ENCODE results near the gene HOXC5. TPM values are rescaled to one million over a fixed set of nuclear protein-coding genes. Genes with fewer than 3 reads are reported as not detected.

Gene HOXC5
- total RNA-seq, 1 experiment from 2014 or later: 5.0 TPM

GRCh38 chr12:54066408-54066807 lies 33.6 kb downstream of the HOXC5 start:
- Histone ChIP-seq H3K4me3 (ENCODE audit: low read depth in 2 of 2, low read length in 2 of 2) (no peak overlapping the region), H3K36me3 (ENCODE audit: control insufficient read depth, insufficient read depth, low read length) (no peaks in the 10 kb centered on the region), H3K9me3 (ENCODE audit: control insufficient read depth, insufficient read depth, low read depth, low read length) (no peaks in the 10 kb centered on the region), H3K27ac (ENCODE audit: low read length) (no peak overlapping the region), H3K27me3 (ENCODE audit: control insufficient read depth, insufficient read depth, low read length) (no peaks in the 10 kb centered on the region), H3K4me1 (ENCODE audit: control insufficient read depth, insufficient read depth, low read length) (peaks cover 6% of the 10 kb centered on the region)
- TF ChIP-seq, protein P1, sequence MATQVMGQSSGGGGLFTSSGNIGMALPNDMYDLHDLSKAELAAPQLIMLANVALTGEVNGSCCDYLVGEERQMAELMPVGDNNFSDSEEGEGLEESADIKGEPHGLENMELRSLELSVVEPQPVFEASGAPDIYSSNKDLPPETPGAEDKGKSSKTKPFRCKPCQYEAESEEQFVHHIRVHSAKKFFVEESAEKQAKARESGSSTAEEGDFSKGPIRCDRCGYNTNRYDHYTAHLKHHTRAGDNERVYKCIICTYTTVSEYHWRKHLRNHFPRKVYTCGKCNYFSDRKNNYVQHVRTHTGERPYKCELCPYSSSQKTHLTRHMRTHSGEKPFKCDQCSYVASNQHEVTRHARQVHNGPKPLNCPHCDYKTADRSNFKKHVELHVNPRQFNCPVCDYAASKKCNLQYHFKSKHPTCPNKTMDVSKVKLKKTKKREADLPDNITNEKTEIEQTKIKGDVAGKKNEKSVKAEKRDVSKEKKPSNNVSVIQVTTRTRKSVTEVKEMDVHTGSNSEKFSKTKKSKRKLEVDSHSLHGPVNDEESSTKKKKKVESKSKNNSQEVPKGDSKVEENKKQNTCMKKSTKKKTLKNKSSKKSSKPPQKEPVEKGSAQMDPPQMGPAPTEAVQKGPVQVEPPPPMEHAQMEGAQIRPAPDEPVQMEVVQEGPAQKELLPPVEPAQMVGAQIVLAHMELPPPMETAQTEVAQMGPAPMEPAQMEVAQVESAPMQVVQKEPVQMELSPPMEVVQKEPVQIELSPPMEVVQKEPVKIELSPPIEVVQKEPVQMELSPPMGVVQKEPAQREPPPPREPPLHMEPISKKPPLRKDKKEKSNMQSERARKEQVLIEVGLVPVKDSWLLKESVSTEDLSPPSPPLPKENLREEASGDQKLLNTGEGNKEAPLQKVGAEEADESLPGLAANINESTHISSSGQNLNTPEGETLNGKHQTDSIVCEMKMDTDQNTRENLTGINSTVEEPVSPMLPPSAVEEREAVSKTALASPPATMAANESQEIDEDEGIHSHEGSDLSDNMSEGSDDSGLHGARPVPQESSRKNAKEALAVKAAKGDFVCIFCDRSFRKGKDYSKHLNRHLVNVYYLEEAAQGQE (IDR thresholded peaks at IDR 0.05; ENCODE audit: insufficient read depth in 1 of 2, low read depth in 2 of 2, low read length in 1 of 2): no peak
- no peak for TF ChIP-seq POLR2AphosphoS5 (IDR thresholded peaks at IDR 0.05; ENCODE audit: low read depth, low read length)
- no peak for TF ChIP-seq SIN3A (IDR thresholded peaks at IDR 0.05; ENCODE audit: borderline replicate concordance, insufficient read depth, low read depth, low read length)
- TF ChIP-seq, protein P2, sequence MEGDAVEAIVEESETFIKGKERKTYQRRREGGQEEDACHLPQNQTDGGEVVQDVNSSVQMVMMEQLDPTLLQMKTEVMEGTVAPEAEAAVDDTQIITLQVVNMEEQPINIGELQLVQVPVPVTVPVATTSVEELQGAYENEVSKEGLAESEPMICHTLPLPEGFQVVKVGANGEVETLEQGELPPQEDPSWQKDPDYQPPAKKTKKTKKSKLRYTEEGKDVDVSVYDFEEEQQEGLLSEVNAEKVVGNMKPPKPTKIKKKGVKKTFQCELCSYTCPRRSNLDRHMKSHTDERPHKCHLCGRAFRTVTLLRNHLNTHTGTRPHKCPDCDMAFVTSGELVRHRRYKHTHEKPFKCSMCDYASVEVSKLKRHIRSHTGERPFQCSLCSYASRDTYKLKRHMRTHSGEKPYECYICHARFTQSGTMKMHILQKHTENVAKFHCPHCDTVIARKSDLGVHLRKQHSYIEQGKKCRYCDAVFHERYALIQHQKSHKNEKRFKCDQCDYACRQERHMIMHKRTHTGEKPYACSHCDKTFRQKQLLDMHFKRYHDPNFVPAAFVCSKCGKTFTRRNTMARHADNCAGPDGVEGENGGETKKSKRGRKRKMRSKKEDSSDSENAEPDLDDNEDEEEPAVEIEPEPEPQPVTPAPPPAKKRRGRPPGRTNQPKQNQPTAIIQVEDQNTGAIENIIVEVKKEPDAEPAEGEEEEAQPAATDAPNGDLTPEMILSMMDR (IDR thresholded peaks at IDR 0.05): no peak
- no peak for TF ChIP-seq TCF7L2 (IDR thresholded peaks at IDR 0.05; ENCODE audit: low read depth, low read length)
- intact Hi-C loops (cut with micrococcal nuclease; ENCODE audit: unreplicated experiment) (no loop called here), in situ Hi-C loops (cut with HindIII; ENCODE audit: low pct_unique_long_range_greater_than_20kb, low sequenced_read_pairs) (no loop called here)
- no peak for ATAC-seq
- BruUV-seq (replicated peaks): no TSS peak
- CTCF ChIA-PET: no interaction called here
- DNase-seq (ENCODE audit: low read depth, low spot score): no peak
- POLR2A ChIA-PET: no interaction called here

DNA sequence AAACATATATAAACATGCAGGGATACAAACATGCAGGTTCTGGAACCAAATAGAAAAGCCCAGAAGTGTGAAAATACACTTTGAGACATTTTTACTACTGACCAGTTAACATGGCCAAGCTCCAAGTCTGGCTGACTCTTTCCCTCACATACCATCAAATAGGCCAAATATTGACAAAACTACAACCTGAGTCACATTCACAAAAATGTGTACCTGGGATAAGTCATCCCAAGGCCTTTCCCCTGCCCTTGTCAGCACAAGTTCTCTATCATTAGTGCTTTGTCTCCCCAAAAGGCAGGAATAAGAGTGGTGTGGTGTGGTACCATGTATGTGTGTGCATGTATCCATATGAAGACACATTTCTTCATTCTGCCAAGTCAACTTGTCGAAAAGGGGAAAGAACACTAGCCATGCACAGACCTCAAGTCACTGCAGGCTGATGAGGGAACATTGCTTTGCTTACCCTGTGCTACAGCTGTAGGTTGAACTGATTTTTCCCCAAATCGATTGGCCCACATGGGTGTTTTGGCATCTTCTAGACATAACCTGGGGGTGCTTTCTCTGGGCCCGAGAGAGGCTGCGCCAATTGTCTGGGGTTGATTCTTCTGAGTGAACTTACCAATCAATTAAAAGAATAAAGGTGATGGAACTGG lies 35.7 kb downstream of the HOXC5 start:
- Histone ChIP-seq H3K27ac (ENCODE audit: low read length) (no peak overlapping the region), H3K4me1 (ENCODE audit: control insufficient read depth, insufficient read depth, low read length) (peaks cover 6% of the 10 kb centered on the region), H3K36me3 (ENCODE audit: control insufficient read depth, insufficient read depth, low read length) (no peaks in the 10 kb centered on the region), H3K9me3 (ENCODE audit: control insufficient read depth, insufficient read depth, low read depth, low read length) (no peaks in the 10 kb centered on the region), H3K27me3 (ENCODE audit: control insufficient read depth, insufficient read depth, low read length) (no peaks in the 10 kb centered on the region), H3K4me3 (ENCODE audit: low read depth in 2 of 2, low read length in 2 of 2) (no peak overlapping the region)
- in situ Hi-C loops (cut with HindIII; ENCODE audit: low pct_unique_long_range_greater_than_20kb, low sequenced_read_pairs) (no loop called here), intact Hi-C loops (cut with micrococcal nuclease; ENCODE audit: unreplicated experiment) (no loop called here)
- TF ChIP-seq POLR2AphosphoS5 (IDR thresholded peaks at IDR 0.05; ENCODE audit: low read depth, low read length) (no peak), SIN3A (IDR thresholded peaks at IDR 0.05; ENCODE audit: borderline replicate concordance, insufficient read depth, low read depth, low read length) (no peak), TCF7L2 (IDR thresholded peaks at IDR 0.05; ENCODE audit: low read depth, low read length) (no peak)
- TF ChIP-seq, protein P1 (IDR thresholded peaks at IDR 0.05; ENCODE audit: insufficient read depth in 1 of 2, low read depth in 2 of 2, low read length in 1 of 2): no peak
- TF ChIP-seq, protein P2 (IDR thresholded peaks at IDR 0.05): no peak
- ChIA-PET CTCF (no interaction called here), POLR2A (no interaction called here)
- no TSS peak for BruUV-seq (replicated peaks)
- DNase-seq (ENCODE audit: low read depth, low spot score) (no peak), ATAC-seq (no peak)

All from Panc1 (cell line).